GM12801 (cell line): Measurements from ENCODE around the gene TAOK3.

Experiments used
- CTCF ChIP-seq: IDR thresholded peaks from one replicate; pipeline ENCODE4 v1.5.1; 2011; ENCODE audit warnings: control low read depth; ENCODE audit not compliant: insufficient read length; ENCODE audit errors: extremely low read depth

Gene TAOK3

GRCh38 chr12:118103601-118104382 is 268.9 kb downstream of the TAOK3 start, which contains the start of gene VSIG10:
Gene VSIG10 (minus strand): TSS chr12:118104011. CDS start chr12:118103671, 340 bp downstream.
- TF ChIP-seq CTCF: no peak

GRCh38 chr12:118103201-118103600 is 269.5 kb downstream of the TAOK3 start:
- TF ChIP-seq CTCF: no peak

- no peak for TF ChIP-seq CTCF
These were observed 270.1 kb downstream of the TAOK3 start for GRCh38 chr12:118102609-118103008.

- TF ChIP-seq CTCF: no peak
These were observed 270.6 kb downstream of the TAOK3 start for GRCh38 chr12:118102070-118102469.

- no peak for TF ChIP-seq CTCF
These were observed 271.7 kb downstream of the TAOK3 start for GRCh38 chr12:118101051-118101450.
